Endothelial cell of umbilical vein (primary cell): ENCODE data around the gene SAYSD1. TPM values are rescaled to one million over a fixed set of nuclear protein-coding genes. Genes with fewer than 3 reads are reported as not detected.

ENCODE experiments used
- BruUV-seq: library from RNA; stranded (reverse); fragments of 400-500 nt; replicated peaks from 2 replicates; lab custom pipeline; 2021; lab: Mats Ljungman, UMichigan
- CTCF ChIA-PET: fragments of 300-600, 350-600 bp; sonication (Branson Sonifier 250); formaldehyde crosslinking; loops from one replicate; lab custom pipeline; 2021; ENCODE audit warnings: antibody characterized with exemption, inconsistent platforms; lab: Charles Lee
- POLR2A ChIA-PET: fragments of 300-600, 350-600 bp; sonication (Branson Sonifier 250); formaldehyde crosslinking; loops from one replicate; lab custom pipeline; 2021; ENCODE audit warnings: antibody characterized with exemption, inconsistent platforms; lab: Charles Lee
- DNase-seq: peaks from one replicate; pipeline ENCODE4 v3.0.0-alpha.2; 2011; ENCODE audit warnings: low read depth, low spot score
- FAIRE-seq: peaks from 2 replicates; lab custom pipeline; 2011; peaks lifted over from hg19 to GRCh38; lab: Jason Lieb, UNC
- H2AFZ ChIP-seq: 2 replicates; pipeline ENCODE4 v1.6.0; 2012; ENCODE audit warnings: low read depth, low read length, control low read depth, inconsistent platforms
- H3K27ac ChIP-seq: 2 replicates; pipeline ENCODE4 v1.5.1; 2011; ENCODE audit warnings: low read depth, mild to moderate bottlenecking, control low read depth, low read length, moderate library complexity; ENCODE audit not compliant: insufficient read depth
- H3K27me3 ChIP-seq, 2 experiments: 2 replicates each; pipeline versions ENCODE4 v1.6.0 to v1.6.1; 2011; ENCODE audit warnings: low read length in 2 of 2, mixed read lengths in 1 of 2; ENCODE audit not compliant: control insufficient read depth in 2 of 2, insufficient read depth in 2 of 2
- H3K36me3 ChIP-seq, 2 experiments: 2 replicates in 1 of 2; 3 replicates in 1 of 2; pipeline ENCODE4 v1.5.1; 2011; ENCODE audit warnings: low read length in 2 of 2, mild to moderate bottlenecking in 1 of 2, moderate library complexity in 1 of 2; ENCODE audit not compliant: control insufficient read depth in 2 of 2, insufficient read depth in 2 of 2; ENCODE audit errors: extremely low read depth in 1 of 2
- H3K4me1 ChIP-seq: 3 replicates; pipeline ENCODE4 v1.5.1; 2011; ENCODE audit warnings: mild to moderate bottlenecking, low read length; ENCODE audit not compliant: control insufficient read depth, insufficient read depth; ENCODE audit errors: extremely low read depth
- H3K4me2 ChIP-seq: 2 replicates; pipeline ENCODE4 v1.6.1; 2011; ENCODE audit warnings: low read length, control low read depth, mixed read lengths; ENCODE audit not compliant: insufficient read depth
- H3K4me3 ChIP-seq, 3 experiments: fragments of 200-600 bp in 1 of 3; sonication (generic), shearing (Covaris generic) in 1 of 3; replicated peaks in 1 of 3; 2 replicates each; pipeline ENCODE4 v1.5.1; 2011 to 2016; ENCODE audit warnings: control low read depth in 3 of 3, low read length in 3 of 3, mild to moderate bottlenecking in 2 of 3, inconsistent platforms in 1 of 3, low read depth in 1 of 3, moderate library complexity in 1 of 3; ENCODE audit not compliant: insufficient read depth in 1 of 3
- H3K79me2 ChIP-seq: 2 replicates; pipeline ENCODE4 v1.6.0; 2012; ENCODE audit warnings: low read length, inconsistent platforms; ENCODE audit not compliant: control insufficient read depth, insufficient read depth
- H3K9ac ChIP-seq: replicated peaks from 2 replicates; pipeline ENCODE3; 2011; ENCODE audit warnings: low read length, control low read depth; ENCODE audit not compliant: insufficient read depth; ENCODE audit errors: extremely low read depth
- H3K9me1 ChIP-seq: replicated peaks from 3 replicates; pipeline ENCODE4 v1.6.0; 2011; ENCODE audit warnings: mild to moderate bottlenecking, low read length; ENCODE audit not compliant: control insufficient read depth, insufficient read depth; ENCODE audit errors: extremely low read depth
- H3K9me3 ChIP-seq: replicated peaks from 2 replicates; pipeline ENCODE4 v1.5.1; 2012; ENCODE audit warnings: low read length, inconsistent platforms; ENCODE audit not compliant: control insufficient read depth, insufficient read depth
- H4K20me1 ChIP-seq: replicated peaks from 2 replicates; pipeline ENCODE3; 2011; ENCODE audit warnings: mild to moderate bottlenecking, low read length; ENCODE audit not compliant: control insufficient read depth, insufficient read depth; ENCODE audit errors: extremely low read depth
- EZH2 ChIP-seq: IDR thresholded peaks from 2 replicates; pipeline ENCODE4 v1.6.1; 2012; ENCODE audit warnings: borderline replicate concordance, low read depth, mild to moderate bottlenecking, moderate library complexity, low read length, inconsistent platforms; ENCODE audit not compliant: severe bottlenecking
- FOS ChIP-seq: IDR thresholded peaks from 2 replicates; pipeline ENCODE4 v1.6.1; 2011; ENCODE audit warnings: mild to moderate bottlenecking, low read length, moderate library complexity, borderline replicate concordance; ENCODE audit not compliant: insufficient read depth
- GATA2 ChIP-seq: IDR thresholded peaks from 2 replicates; pipeline ENCODE4 v1.7.0; 2011; ENCODE audit warnings: low read depth, mild to moderate bottlenecking, moderate library complexity, mixed read lengths, low read length; ENCODE audit not compliant: insufficient read length, insufficient read depth
- JUN ChIP-seq: IDR thresholded peaks from 2 replicates; pipeline ENCODE4 v1.6.1; 2011; ENCODE audit warnings: borderline replicate concordance, low read depth; ENCODE audit not compliant: insufficient read length, insufficient read depth
- MYC ChIP-seq: IDR thresholded peaks from one replicate; pipeline ENCODE4 v1.6.1; 2011; ENCODE audit warnings: mild to moderate bottlenecking, low read depth, low read length
- POLR2A ChIP-seq: IDR thresholded peaks from 2 replicates; pipeline ENCODE4 v1.6.1; 2012; ENCODE audit warnings: low read depth, mild to moderate bottlenecking, control low read depth, low read length
- POLR2AphosphoS5 ChIP-seq: IDR thresholded peaks from 2 replicates; pipeline ENCODE4 v1.6.1; 2012; ENCODE audit warnings: low read depth, mild to moderate bottlenecking, control low read depth, low read length, moderate library complexity; ENCODE audit not compliant: insufficient read depth
- dilution Hi-C: fragments of 300-500 bp; cut with MboI; formaldehyde crosslinking; loops from one replicate; pipeline ENCODE4 v1.15.0; 2019; ENCODE audit warnings: low sequenced_read_pairs; ENCODE audit not compliant: extremely low pct_ligation_motif_present
- intact Hi-C: fragments of 100-400 bp; cut with micrococcal nuclease; formaldehyde crosslinking; loops from one replicate; pipeline ENCODE4 v1.10.0; 2022
- polyA plus RNA-seq, 4 experiments: library from polyadenylated mRNA; depleted of rRNA in 3 of 4; stranded (reverse) in 3 of 4; unstranded in 1 of 4; fragments of >200 nt; gene quantifications; 2 replicates each; pipeline versions ENCODE4 v1.2.1 to v1.2.3, GENCODE V29; 2011 to 2012; ENCODE audit warnings: missing spikeins in 1 of 4
- total RNA-seq: library from RNA; stranded (reverse); gene quantifications from 2 replicates; pipeline ENCODE4 v1.2.3, GENCODE V29; 2021
- TF ChIP-seq, protein P1 (sequence below): IDR thresholded peaks from 2 replicates; pipeline ENCODE4 v1.6.1; 2011; ENCODE audit not compliant: insufficient read depth, insufficient read length
- TF ChIP-seq, protein P2 (sequence below), 2 donors: IDR thresholded peaks; 1 replicate in 1 of 2; 2 replicates in 1 of 2; pipeline ENCODE4 v1.5.1; 2011; ENCODE audit warnings: low read length in 2 of 2, mild to moderate bottlenecking in 2 of 2, moderate library complexity in 2 of 2, control low read depth in 1 of 2, inconsistent platforms in 1 of 2, low read depth in 1 of 2; ENCODE audit not compliant: insufficient read depth in 1 of 2; ENCODE audit errors: extremely low read depth in 1 of 2

SAYSD1 gene
- total and polyA plus RNA-seq, 2 donors (not counting 3 experiments of a cell fraction or from before 2014, with no cell fraction given), result 9.0 to 9.7 TPM

DNA sequence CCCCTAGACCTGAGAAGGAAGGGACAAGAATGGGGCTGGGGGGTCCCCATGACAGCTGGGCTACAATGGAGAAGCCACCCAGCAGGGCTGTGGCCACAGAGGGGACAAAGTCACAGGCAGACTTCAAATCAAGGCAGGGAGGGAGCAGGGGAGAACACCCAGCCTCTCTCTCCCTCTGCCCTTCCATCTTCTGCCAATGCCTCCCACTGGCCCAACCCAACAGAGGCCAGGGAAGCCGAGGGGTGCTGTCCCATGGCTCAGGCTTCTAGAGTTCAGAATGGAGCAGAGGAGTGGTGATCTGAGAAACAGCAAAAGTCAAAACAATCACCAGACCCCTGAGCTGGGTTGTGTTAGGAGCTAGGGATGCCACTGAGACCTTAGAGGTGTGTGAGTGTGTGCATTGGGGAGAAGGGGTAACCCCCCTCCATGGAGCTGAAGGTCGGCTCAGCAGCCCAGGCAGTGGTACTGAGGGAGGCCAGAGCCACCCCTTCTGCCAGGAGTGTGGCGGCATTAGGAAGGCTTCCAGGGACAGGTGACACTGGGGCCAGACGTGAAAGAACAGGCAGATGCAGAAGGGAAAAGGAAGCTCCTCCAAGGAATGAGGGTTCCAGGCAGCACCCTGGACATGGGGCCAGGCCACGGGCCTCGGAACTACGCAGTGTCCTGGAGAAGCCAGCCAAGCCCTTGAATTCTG is 54.4 kb downstream of the SAYSD1 start:
- BruUV-seq, result no TSS peak
- no peak for FAIRE-seq

DNA sequence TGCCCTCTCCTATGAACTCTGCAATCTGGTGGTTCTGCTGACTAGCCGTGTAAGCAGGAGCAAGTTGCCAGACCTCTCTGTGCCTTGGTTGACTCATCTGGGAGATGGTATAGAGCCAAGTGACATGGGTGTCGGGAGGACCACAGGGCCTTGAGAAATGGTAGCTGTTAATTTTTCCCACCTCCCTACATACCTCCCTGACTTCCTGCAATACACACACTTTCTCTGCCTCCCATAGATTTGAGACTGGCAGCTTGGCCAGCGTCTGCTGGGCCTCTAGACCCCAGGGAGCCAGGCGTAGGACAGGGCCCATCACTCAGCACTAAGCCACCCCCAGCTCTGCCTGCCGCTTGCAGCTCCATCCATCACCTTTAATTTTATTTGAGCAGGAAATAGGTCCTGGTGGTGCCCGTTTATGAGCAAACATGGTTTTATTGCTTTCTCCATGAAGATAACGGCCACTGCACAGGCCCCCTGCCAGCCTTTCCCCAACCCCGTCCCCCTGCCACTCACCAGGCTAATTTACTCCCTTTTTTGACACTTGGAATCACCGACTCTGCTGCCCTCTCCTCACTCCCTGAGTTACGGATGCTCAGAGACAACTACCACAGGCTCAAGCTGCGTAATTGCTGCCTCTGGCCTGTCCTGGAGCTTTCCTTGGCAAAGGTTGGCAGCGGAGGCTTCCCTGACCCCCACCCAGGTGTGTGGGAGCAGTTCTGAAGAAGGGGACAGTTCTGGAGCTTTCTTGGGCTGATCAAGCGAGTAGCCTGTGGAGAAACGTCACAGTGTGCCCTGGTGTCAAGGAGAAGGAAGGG is 55.3 kb downstream of the SAYSD1 start:
- H3K27me3 ChIP-seq, result peaks cover 0 to 4% of the 10 kb centered on the region in 2 experiments
- no peaks in the 10 kb centered on the region for H4K20me1 ChIP-seq
- intact Hi-C loops (no loop called here), dilution Hi-C loops (no loop called here)
- BruUV-seq, result no TSS peak
- no peaks in the 10 kb centered on the region for H3K4me1 ChIP-seq
- no peak for FAIRE-seq
- H3K4me2 ChIP-seq, result no peak overlapping the region
- no peak for TF ChIP-seq JUN
- TF ChIP-seq, protein P1, sequence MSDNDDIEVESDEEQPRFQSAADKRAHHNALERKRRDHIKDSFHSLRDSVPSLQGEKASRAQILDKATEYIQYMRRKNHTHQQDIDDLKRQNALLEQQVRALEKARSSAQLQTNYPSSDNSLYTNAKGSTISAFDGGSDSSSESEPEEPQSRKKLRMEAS, result no peak
- TF ChIP-seq, protein P2, sequence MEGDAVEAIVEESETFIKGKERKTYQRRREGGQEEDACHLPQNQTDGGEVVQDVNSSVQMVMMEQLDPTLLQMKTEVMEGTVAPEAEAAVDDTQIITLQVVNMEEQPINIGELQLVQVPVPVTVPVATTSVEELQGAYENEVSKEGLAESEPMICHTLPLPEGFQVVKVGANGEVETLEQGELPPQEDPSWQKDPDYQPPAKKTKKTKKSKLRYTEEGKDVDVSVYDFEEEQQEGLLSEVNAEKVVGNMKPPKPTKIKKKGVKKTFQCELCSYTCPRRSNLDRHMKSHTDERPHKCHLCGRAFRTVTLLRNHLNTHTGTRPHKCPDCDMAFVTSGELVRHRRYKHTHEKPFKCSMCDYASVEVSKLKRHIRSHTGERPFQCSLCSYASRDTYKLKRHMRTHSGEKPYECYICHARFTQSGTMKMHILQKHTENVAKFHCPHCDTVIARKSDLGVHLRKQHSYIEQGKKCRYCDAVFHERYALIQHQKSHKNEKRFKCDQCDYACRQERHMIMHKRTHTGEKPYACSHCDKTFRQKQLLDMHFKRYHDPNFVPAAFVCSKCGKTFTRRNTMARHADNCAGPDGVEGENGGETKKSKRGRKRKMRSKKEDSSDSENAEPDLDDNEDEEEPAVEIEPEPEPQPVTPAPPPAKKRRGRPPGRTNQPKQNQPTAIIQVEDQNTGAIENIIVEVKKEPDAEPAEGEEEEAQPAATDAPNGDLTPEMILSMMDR (IDR thresholded peaks at IDR 0.05; ENCODE audit: extremely low read depth in 1 of 2, insufficient read depth in 1 of 2, low read depth in 1 of 2, low read length in 2 of 2), result no peak
- TF ChIP-seq FOS, result no peak
- no peak for TF ChIP-seq POLR2A
- TF ChIP-seq MYC, result no peak
- TF ChIP-seq EZH2, result no peak
- TF ChIP-seq POLR2AphosphoS5, result no peak
- TF ChIP-seq GATA2, result no peak
- H3K4me3 ChIP-seq, result no peak overlapping the region
- no peaks in the 10 kb centered on the region for H3K9me1 ChIP-seq
- no peaks in the 10 kb centered on the region for H3K79me2 ChIP-seq
- ChIA-PET POLR2A (no interaction called here), CTCF (interaction anchor here (1.0 kb wide), 1 partner anchor 243 kb away, joined by 3 read pairs; no protein-coding TSS in a partner anchor)
- H3K36me3 ChIP-seq, result no peaks in the 10 kb centered on the region
- DNase-seq, result no peak
- H3K9ac ChIP-seq, result no peak overlapping the region
- H3K9me3 ChIP-seq, result no peaks in the 10 kb centered on the region
- H3K27ac ChIP-seq, result no peak overlapping the region
- no peak overlapping the region for H2AFZ ChIP-seq

More for the DNA sequence above, 54.4 kb downstream of the SAYSD1 start:
- POLR2A ChIA-PET, result no interaction called here
- dilution Hi-C loops, result no loop called here
- TF ChIP-seq FOS, result no peak
- no peak for TF ChIP-seq POLR2A
- no peak for TF ChIP-seq MYC
- no peak for TF ChIP-seq JUN
- no peak for TF ChIP-seq GATA2
- Histone ChIP-seq H3K27ac (no peak overlapping the region), H3K36me3 (no peaks in the 10 kb centered on the region), H3K4me1 (no peaks in the 10 kb centered on the region), H3K4me2 (no peak overlapping the region), H2AFZ (no peak overlapping the region), H3K4me3 (no peak overlapping the region), H3K27me3 (peaks cover 0 to 4% of the 10 kb centered on the region in 2 experiments), H3K79me2 (no peaks in the 10 kb centered on the region), H3K9me1 (no peaks in the 10 kb centered on the region), H3K9ac (no peak overlapping the region), H3K9me3 (no peaks in the 10 kb centered on the region), H4K20me1 (no peaks in the 10 kb centered on the region)
- intact Hi-C loops, result no loop called here
- CTCF ChIA-PET, result interaction anchor here (2.0 kb wide), 1 partner anchor 10 kb away, joined by 6 read pairs; no protein-coding TSS in a partner anchor
- no peak for DNase-seq
